Osteoblast (primary cell): ENCODE results near the gene PDX1. TPM values are rescaled to one million over a fixed set of nuclear protein-coding genes. Genes with fewer than 3 reads are reported as not detected.

Experiments
- DNase-seq: peaks from one replicate; pipeline ENCODE4 v3.0.0; 2011; ENCODE audit warnings: low spot score, mixed read lengths; ENCODE audit not compliant: insufficient read length; ENCODE audit errors: missing footprints
- H2AFZ ChIP-seq: 2 replicates; pipeline ENCODE4 v1.6.0; 2011; ENCODE audit warnings: mild to moderate bottlenecking, low read length
- H3K27ac ChIP-seq: 2 replicates; pipeline ENCODE4 v1.5.1; 2011; ENCODE audit warnings: mild to moderate bottlenecking, low read depth, low read length, moderate library complexity
- H3K27me3 ChIP-seq: 2 replicates; pipeline ENCODE4 v1.6.0; 2012; ENCODE audit warnings: mild to moderate bottlenecking, control low read depth, inconsistent platforms, low read length, moderate library complexity; ENCODE audit not compliant: insufficient read depth
- H3K36me3 ChIP-seq: 2 replicates; pipeline ENCODE4 v1.5.1; 2011; ENCODE audit warnings: mild to moderate bottlenecking, low read length, control low read depth, moderate library complexity; ENCODE audit not compliant: insufficient read depth
- H3K4me1 ChIP-seq: 2 replicates; pipeline ENCODE4 v1.5.1; 2011; ENCODE audit warnings: mild to moderate bottlenecking, low read length, control low read depth, moderate library complexity; ENCODE audit not compliant: insufficient read depth
- H3K4me2 ChIP-seq: 2 replicates; pipeline ENCODE4 v1.6.0; 2011; ENCODE audit warnings: mild to moderate bottlenecking, low read length; ENCODE audit not compliant: insufficient read depth
- H3K4me3 ChIP-seq: fragments of 200-600 bp; sonication (generic); 3 replicates; pipeline ENCODE4 v1.5.1; 2012; ENCODE audit warnings: mild to moderate bottlenecking, low read length, inconsistent platforms; ENCODE audit not compliant: insufficient read depth
- H3K79me2 ChIP-seq: 2 replicates; pipeline ENCODE4 v1.6.0; 2012; ENCODE audit warnings: mild to moderate bottlenecking, low read length, control low read depth, inconsistent platforms; ENCODE audit not compliant: insufficient read depth
- H3K9me3 ChIP-seq: 2 replicates; pipeline ENCODE4 v1.5.1; 2011; ENCODE audit warnings: low read depth, low read length, control low read depth
- H4K20me1 ChIP-seq: 2 replicates; pipeline ENCODE4 v1.6.0; 2012; ENCODE audit warnings: mild to moderate bottlenecking, low read length, control low read depth; ENCODE audit not compliant: insufficient read depth
- CTCF ChIP-seq: IDR thresholded peaks from 2 replicates; pipeline ENCODE4 v1.5.1; 2011; ENCODE audit warnings: mild to moderate bottlenecking, low read depth, low read length, moderate library complexity; ENCODE audit errors: extremely low read depth
- total RNA-seq: library from RNA; depleted of rRNA; stranded (reverse); fragments of >200 nt; gene quantifications from 2 replicates; pipeline ENCODE4 v1.2.3, GENCODE V29; 2012

Gene PDX1
- total RNA-seq, 1 donor = not detected

GRCh38 chr13:27933580-27934328 lies 14.0 kb downstream of the PDX1 start:
- TF ChIP-seq CTCF = no peak

GRCh38 chr13:27942972-27943371 lies 23.2 kb downstream of the PDX1 start:
- Histone ChIP-seq H3K9me3 (no peaks in the 10 kb centered on the region), H2AFZ (no peak overlapping the region), H3K36me3 (no peaks in the 10 kb centered on the region), H3K4me1 (no peaks in the 10 kb centered on the region), H3K4me2 (no peak overlapping the region), H4K20me1 (no peaks in the 10 kb centered on the region), H3K4me3 (no peak overlapping the region), H3K27me3 (peaks cover 3% of the 10 kb centered on the region), H3K27ac (no peak overlapping the region), H3K79me2 (no peaks in the 10 kb centered on the region)
- no peak for DNase-seq
- TF ChIP-seq CTCF = no peak

More at GRCh38 chr13:27933580-27934328, 14.0 kb downstream of the PDX1 start:
- Histone ChIP-seq H3K9me3 (no peaks in the 10 kb centered on the region), H2AFZ (no peak overlapping the region), H3K4me1 (no peaks in the 10 kb centered on the region), H3K4me3 (no peak overlapping the region), H3K36me3 (no peaks in the 10 kb centered on the region), H3K27me3 (peaks cover 24% of the 10 kb centered on the region), H3K27ac (no peak overlapping the region), H3K79me2 (no peaks in the 10 kb centered on the region), H4K20me1 (no peaks in the 10 kb centered on the region), H3K4me2 (no peak overlapping the region)
- no peak for DNase-seq

GRCh38 chr13:27952876-27953675 lies 33.3 kb downstream of the PDX1 start:
- H3K27me3 ChIP-seq = peaks cover 53% of the 10 kb centered on the region
- H4K20me1 ChIP-seq = no peaks in the 10 kb centered on the region
- TF ChIP-seq CTCF = no peak
- H3K4me2 ChIP-seq = peak overlapping the region; percentile 78
- no peak overlapping the region for H3K27ac ChIP-seq
- H3K4me3 ChIP-seq = peak overlapping the region; percentile 66
- DNase-seq = peak; percentile 49
- H3K4me1 ChIP-seq = no peaks in the 10 kb centered on the region
- H3K79me2 ChIP-seq = no peaks in the 10 kb centered on the region
- no peaks in the 10 kb centered on the region for H3K9me3 ChIP-seq
- H3K36me3 ChIP-seq = no peaks in the 10 kb centered on the region
- H2AFZ ChIP-seq = peak overlapping the region; percentile 68
